B cell (primary cell): ENCODE results near the gene ESYT1. TPM values are rescaled to one million over a fixed set of nuclear protein-coding genes. Genes with fewer than 3 reads are reported as not detected.

Experiments
- ATAC-seq: fragments of 200-7000 bp; cut with Tn5 transposase; one replicate; pipeline ENCODE4 v1.10.0; 2021; ENCODE audit warnings: low read depth, mild to moderate bottlenecking, moderate number of reproducible peaks, moderate library complexity
- CTCF ChIA-PET: fragments of 350-600 bp; sonication (Branson Sonifier 250); formaldehyde crosslinking; loops from one replicate; lab custom pipeline; 2021; ENCODE audit warnings: antibody characterized with exemption, inconsistent platforms; lab: Charles Lee
- POLR2A ChIA-PET: fragments of 350-600 bp; sonication (Branson Sonifier 250); formaldehyde crosslinking; loops from one replicate; lab custom pipeline; 2021; ENCODE audit warnings: antibody characterized with exemption; lab: Charles Lee
- DNase-seq: peaks from one replicate; pipeline ENCODE4 v3.0.0; 2013
- H2AFZ ChIP-seq: 2 replicates; pipeline ENCODE4 v1.6.1; 2012; ENCODE audit warnings: mild to moderate bottlenecking, low read depth, low read length; ENCODE audit not compliant: insufficient read depth, poor library complexity, severe bottlenecking
- H3K27ac ChIP-seq, 2 donors: 1 replicate in 1 of 2; 2 replicates in 1 of 2; pipeline ENCODE4 v1.5.1; 2012 to 2013; ENCODE audit warnings: low read length in 2 of 2, mild to moderate bottlenecking in 2 of 2, moderate library complexity in 1 of 2
- H3K27me3 ChIP-seq, 4 experiments: fragments of 200-600 bp in 1 of 4; sonication (generic) in 1 of 4; replicated peaks in 1 of 4; 1 replicate in 2 of 4; 2 replicates in 2 of 4; pipeline versions ENCODE4 v1.6.1 to v1.7.0; 2013 to 2016; ENCODE audit warnings: low read length in 3 of 4, mild to moderate bottlenecking in 2 of 4, mixed read lengths in 1 of 4, moderate library complexity in 1 of 4; ENCODE audit not compliant: insufficient read depth in 4 of 4, control insufficient read depth in 3 of 4; ENCODE audit errors: control extremely low read depth in 1 of 4
- H3K36me3 ChIP-seq, 2 experiments: replicated peaks in 1 of 2; 1 replicate in 1 of 2; 2 replicates in 1 of 2; pipeline versions ENCODE4 v1.6.1 to v1.7.1; 2013; ENCODE audit warnings: low read length in 1 of 2; ENCODE audit not compliant: insufficient read depth in 2 of 2, control insufficient read depth in 1 of 2; ENCODE audit errors: control extremely low read depth in 1 of 2, extremely low read depth in 1 of 2
- H3K4me1 ChIP-seq, 2 donors: fragments of 200-600 bp in 1 of 2; sonication (generic) in 1 of 2; 1 replicate in 1 of 2; 2 replicates in 1 of 2; pipeline versions ENCODE4 v1.5.1 to v1.6.1; 2013 to 2017; ENCODE audit warnings: low read length in 2 of 2; ENCODE audit not compliant: control insufficient read depth in 2 of 2, insufficient read depth in 2 of 2
- H3K4me2 ChIP-seq: replicated peaks from 2 replicates; pipeline ENCODE3; 2012; ENCODE audit warnings: mild to moderate bottlenecking, low read depth, low read length; ENCODE audit not compliant: poor library complexity, severe bottlenecking
- H3K4me3 ChIP-seq, 5 experiments: fragments of 200-600 bp in 1 of 5; sonication (generic) in 1 of 5; 1 replicate in 3 of 5; 2 replicates in 2 of 5; pipeline versions ENCODE4 v1.5.1 to v1.7.0; 2011 to 2016; ENCODE audit warnings: low read length in 4 of 5, mild to moderate bottlenecking in 4 of 5, low read depth in 2 of 5, control low read depth in 1 of 5, moderate library complexity in 1 of 5; ENCODE audit not compliant: insufficient read depth in 1 of 5; ENCODE audit errors: control extremely low read depth in 1 of 5, extremely low read depth in 1 of 5
- H3K79me2 ChIP-seq: fragments of 200-600 bp; sonication (generic); one replicate; pipeline ENCODE4 v1.6.0; 2016; ENCODE audit warnings: low read length; ENCODE audit not compliant: control insufficient read depth, insufficient read depth
- H3K9ac ChIP-seq: fragments of 200-600 bp; sonication (generic); 2 replicates; pipeline ENCODE4 v1.6.1; 2017; ENCODE audit warnings: mild to moderate bottlenecking, low read length, moderate library complexity
- H3K9me3 ChIP-seq, 3 donors: one replicate each; pipeline versions ENCODE4 v1.6.1 to v1.7.1; 2013; ENCODE audit warnings: low read length in 2 of 3; ENCODE audit not compliant: control insufficient read depth in 2 of 3, insufficient read depth in 1 of 3; ENCODE audit errors: control extremely low read depth in 1 of 3
- H4K20me1 ChIP-seq: 2 replicates; pipeline ENCODE4 v1.6.0; 2012; ENCODE audit warnings: mild to moderate bottlenecking, low read length; ENCODE audit not compliant: insufficient read depth, control insufficient read depth, poor library complexity, severe bottlenecking
- H3K27ac Mint-ChIP-seq: one replicate; pipeline ENCODE4 v1.8.0; 2021; ENCODE audit warnings: mixed read lengths
- H3K27me3 Mint-ChIP-seq: one replicate; pipeline ENCODE4 v1.8.0; 2021; ENCODE audit warnings: mixed read lengths
- H3K4me1 Mint-ChIP-seq: one replicate; pipeline ENCODE4 v1.8.0; 2021; ENCODE audit warnings: mixed read lengths
- H3K4me3 Mint-ChIP-seq: one replicate; pipeline ENCODE4 v1.8.0; 2021; ENCODE audit warnings: mixed read lengths
- H3K9me3 Mint-ChIP-seq: one replicate; pipeline ENCODE4 v1.8.0; 2022; ENCODE audit warnings: mixed read lengths; ENCODE audit not compliant: insufficient read depth
- EZH2 ChIP-seq: IDR thresholded peaks from 2 replicates; pipeline ENCODE4 v1.6.1; 2012; ENCODE audit warnings: borderline replicate concordance, low read depth, mild to moderate bottlenecking, moderate library complexity, low read length; ENCODE audit not compliant: insufficient read depth, poor library complexity, severe bottlenecking
- WGBS: methylation state at CpG from one replicate; pipeline ENCODE4 v1.1.5; 2013; ENCODE audit warnings: missing lambda C conversion rate; ENCODE audit not compliant: insufficient coverage; 5-methylcytosine and 5-hydroxymethylcytosine counted together
- intact Hi-C: fragments of 100-400 bp; cut with micrococcal nuclease; formaldehyde crosslinking; loops from one replicate; pipeline ENCODE4 v1.10.0; 2022
- polyA plus RNA-seq: library from polyadenylated mRNA; depleted of rRNA; stranded (reverse); fragments of >200 nt; gene quantifications from 2 replicates; pipeline ENCODE4 v1.2.3, GENCODE V29; 2012
- total RNA-seq, 2 donors: library from RNA; stranded (reverse); fragments of 120-200 nt in 1 of 2; gene quantifications; 1 replicate in 1 of 2; 2 replicates in 1 of 2; pipeline versions ENCODE4 v1.2.3 to v1.2.4, GENCODE V29; 2013 to 2022
- TF ChIP-seq, protein P1 (sequence below): fragments of 200-600 bp; IDR thresholded peaks from one replicate; pipeline ENCODE4 v1.8.0; 2022; ENCODE audit warnings: antibody characterized with exemption, mild to moderate bottlenecking

Gene ESYT1
- total and polyA plus RNA-seq, 2 donors (not counting 1 experiment from before 2014, with no cell fraction given), result 154 to 162 TPM

DNA sequence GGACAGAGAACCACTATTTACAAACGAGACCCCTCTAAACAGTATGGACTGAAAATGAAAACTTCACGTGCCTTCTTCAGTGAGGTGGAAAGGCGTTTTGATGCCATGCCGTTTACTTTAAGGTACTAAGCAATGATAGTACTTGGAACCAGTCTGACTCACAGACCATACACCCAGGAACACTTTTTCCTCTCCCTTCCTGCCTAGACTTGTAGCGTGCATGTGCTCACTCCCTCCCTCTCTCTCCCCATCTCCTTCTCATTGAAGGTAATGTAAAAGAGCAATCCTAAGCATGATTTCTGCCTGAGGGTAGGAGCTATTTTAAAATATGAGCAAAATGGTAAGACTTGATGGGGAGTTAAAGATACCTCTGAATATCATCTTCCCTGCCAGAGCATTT is 17.5 kb upstream of the ESYT1 start:
- H3K27ac ChIP-seq, result no peak overlapping the region
- H3K4me1 ChIP-seq, result peaks cover 7 to 11% of the 10 kb centered on the region in 2 donors
- no peak overlapping the region for H3K4me3 ChIP-seq
- no peaks in the 10 kb centered on the region for H3K27me3 ChIP-seq
- no peak overlapping the region for H2AFZ ChIP-seq
- no peak overlapping the region for H3K4me3 Mint-ChIP-seq
- peaks cover 15% of the 10 kb centered on the region for H3K79me2 ChIP-seq
- H3K4me2 ChIP-seq, result no peak overlapping the region
- H3K9ac ChIP-seq, result no peak overlapping the region
- WGBS, result 94% methylated on average over 3 of the region's 5 CpGs
- peaks cover 0 to 65% of the 10 kb centered on the region in 2 experiments for H3K36me3 ChIP-seq
- no peaks in the 10 kb centered on the region for H3K9me3 Mint-ChIP-seq
- H3K27ac Mint-ChIP-seq, result no peak overlapping the region
- CTCF ChIA-PET, result interaction anchor here (1.0 kb wide), 1 partner anchor 9 kb away, joined by 5 read pairs; no protein-coding TSS in a partner anchor
- no peaks in the 10 kb centered on the region for H3K9me3 ChIP-seq
- POLR2A ChIA-PET, result interaction anchor here (0.6 kb wide), 1 partner anchor 103 kb away, joined by 3 read pairs; no protein-coding TSS in a partner anchor
- no peaks in the 10 kb centered on the region for H4K20me1 ChIP-seq
- intact Hi-C loops, result no loop called here
- DNase-seq (no peak), ATAC-seq (no peak)
- no peak for TF ChIP-seq EZH2
- TF ChIP-seq, protein P1, sequence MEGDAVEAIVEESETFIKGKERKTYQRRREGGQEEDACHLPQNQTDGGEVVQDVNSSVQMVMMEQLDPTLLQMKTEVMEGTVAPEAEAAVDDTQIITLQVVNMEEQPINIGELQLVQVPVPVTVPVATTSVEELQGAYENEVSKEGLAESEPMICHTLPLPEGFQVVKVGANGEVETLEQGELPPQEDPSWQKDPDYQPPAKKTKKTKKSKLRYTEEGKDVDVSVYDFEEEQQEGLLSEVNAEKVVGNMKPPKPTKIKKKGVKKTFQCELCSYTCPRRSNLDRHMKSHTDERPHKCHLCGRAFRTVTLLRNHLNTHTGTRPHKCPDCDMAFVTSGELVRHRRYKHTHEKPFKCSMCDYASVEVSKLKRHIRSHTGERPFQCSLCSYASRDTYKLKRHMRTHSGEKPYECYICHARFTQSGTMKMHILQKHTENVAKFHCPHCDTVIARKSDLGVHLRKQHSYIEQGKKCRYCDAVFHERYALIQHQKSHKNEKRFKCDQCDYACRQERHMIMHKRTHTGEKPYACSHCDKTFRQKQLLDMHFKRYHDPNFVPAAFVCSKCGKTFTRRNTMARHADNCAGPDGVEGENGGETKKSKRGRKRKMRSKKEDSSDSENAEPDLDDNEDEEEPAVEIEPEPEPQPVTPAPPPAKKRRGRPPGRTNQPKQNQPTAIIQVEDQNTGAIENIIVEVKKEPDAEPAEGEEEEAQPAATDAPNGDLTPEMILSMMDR, result no peak
- peaks cover 14% of the 10 kb centered on the region for H3K4me1 Mint-ChIP-seq
- H3K27me3 Mint-ChIP-seq, result no peaks in the 10 kb centered on the region

GRCh38 chr12:56114084-56114483 is 14.0 kb upstream of the ESYT1 start:
- CTCF ChIA-PET, result interaction anchor here (0.7 kb wide), 1 partner anchor 825 kb away, joined by 3 read pairs; no protein-coding TSS in a partner anchor
- Histone ChIP-seq H3K4me2 (no peak overlapping the region), H3K9me3 (no peaks in the 10 kb centered on the region), H3K27me3 (no peaks in the 10 kb centered on the region), H3K4me1 (peaks cover 9 to 22% of the 10 kb centered on the region in 2 donors), H3K4me3 (no peak overlapping the region), H4K20me1 (no peaks in the 10 kb centered on the region), H3K36me3 (peaks cover 0 to 47% of the 10 kb centered on the region in 2 experiments), H3K27ac (no peak overlapping the region), H2AFZ (no peak overlapping the region), H3K79me2 (peaks cover 9% of the 10 kb centered on the region), H3K9ac (no peak overlapping the region)
- POLR2A ChIA-PET, result no interaction called here
- no peak for TF ChIP-seq EZH2
- TF ChIP-seq, protein P1, result no peak
- peaks cover 25% of the 10 kb centered on the region for H3K4me1 Mint-ChIP-seq
- no peaks in the 10 kb centered on the region for H3K9me3 Mint-ChIP-seq
- ATAC-seq (no peak), DNase-seq (no peak)
- H3K27ac Mint-ChIP-seq, result peak overlapping the region; percentile 61
- H3K4me3 Mint-ChIP-seq, result peak overlapping the region; percentile 45
- no peaks in the 10 kb centered on the region for H3K27me3 Mint-ChIP-seq
- WGBS, result no CpG with 5 or more reads among the region's 1 CpG
- intact Hi-C loops, result no loop called here
